GM12878 (cell line): ENCODE measurements around the gene FEZF2. TPM values are rescaled to one million over a fixed set of nuclear protein-coding genes. Genes with fewer than 3 reads are reported as not detected.

ENCODE experiments used
- ATAC-seq: fragments of 200-7000 bp; cut with Tn5 transposase; 3 replicates; pipeline ENCODE4 v1.9.1; 2020; ENCODE audit warnings: mild to moderate bottlenecking, moderate library complexity
- BruUV-seq: library from RNA; stranded (reverse); fragments of 400-500 nt; replicated peaks from 2 replicates; lab custom pipeline; 2021; lab: Mats Ljungman, UMichigan
- CTCF ChIA-PET: fragments of 300-600 bp; sonication (Branson Sonifier 250); formaldehyde crosslinking; extraction: SDS; loops from one replicate; lab custom pipeline; 2021; ENCODE audit warnings: inconsistent platforms; lab: Yijun Ruan, JAX
- POLR2A ChIA-PET: fragments of 350-600 bp; formaldehyde crosslinking; extraction: SDS; loops from one replicate; lab custom pipeline; 2021; ENCODE audit warnings: inconsistent platforms; lab: Charles Lee
- RAD21 ChIA-PET: fragments of 300-600 bp; sonication (Branson Sonifier 250); formaldehyde crosslinking; loops from one replicate; lab custom pipeline; 2023; ENCODE audit warnings: antibody characterized with exemption; ENCODE audit not compliant: unreplicated experiment; lab: Charles Lee
- SMC1A ChIA-PET: fragments of 300-600 bp; sonication (Branson Sonifier 250); formaldehyde crosslinking; loops from one replicate; lab custom pipeline; 2023; ENCODE audit not compliant: unreplicated experiment, uncharacterized antibody; lab: Charles Lee
- DNase-seq: peaks from one replicate; pipeline ENCODE4 v3.0.0-alpha.2; 2011; ENCODE audit warnings: low read depth, low spot score
- FAIRE-seq: peaks from 3 replicates; lab custom pipeline; 2011; peaks lifted over from hg19 to GRCh38; lab: Jason Lieb, UNC
- H2AFZ ChIP-seq: 2 replicates; pipeline ENCODE4 v1.6.0; 2011; ENCODE audit warnings: low read depth, low read length, control low read depth; ENCODE audit not compliant: control insufficient read depth
- H3K27ac ChIP-seq: 2 replicates; pipeline ENCODE4 v1.5.1; 2011; ENCODE audit warnings: control low read depth; ENCODE audit not compliant: control insufficient read depth, insufficient read depth
- H3K27me3 ChIP-seq, 2 experiments: replicated peaks in 1 of 2; 2 replicates each; pipeline versions ENCODE4 v1.6.0 to v1.6.1; 2011; ENCODE audit warnings: low read length in 1 of 2; ENCODE audit not compliant: control insufficient read depth in 2 of 2, insufficient read depth in 2 of 2
- H3K36me3 ChIP-seq, 2 experiments: 2 replicates each; pipeline ENCODE4 v1.5.1; 2011; ENCODE audit warnings: low read length in 1 of 2; ENCODE audit not compliant: control insufficient read depth in 2 of 2, insufficient read depth in 2 of 2
- H3K4me1 ChIP-seq: 2 replicates; pipeline ENCODE4 v1.6.1; 2011; ENCODE audit warnings: mild to moderate bottlenecking, low read length, moderate library complexity, mixed read lengths; ENCODE audit not compliant: control insufficient read depth, insufficient read depth
- H3K4me2 ChIP-seq: 2 replicates; pipeline ENCODE4 v1.6.0; 2011; ENCODE audit warnings: control low read depth; ENCODE audit not compliant: control insufficient read depth, insufficient read depth
- H3K4me3 ChIP-seq: fragments of 200-600 bp; sonication (generic); 2 replicates; pipeline ENCODE4 v1.5.1; 2016
- H3K79me2 ChIP-seq: 2 replicates; pipeline ENCODE4 v1.6.0; 2011; ENCODE audit warnings: low read length; ENCODE audit not compliant: control insufficient read depth, insufficient read depth
- H3K9ac ChIP-seq: 2 replicates; pipeline ENCODE4 v1.8.0; 2011; ENCODE audit warnings: low read length, control low read depth, mixed read lengths; ENCODE audit not compliant: control insufficient read depth, insufficient read depth
- H3K9me3 ChIP-seq: replicated peaks from 3 replicates; pipeline ENCODE4 v1.5.1; 2011; ENCODE audit warnings: mild to moderate bottlenecking, low read length; ENCODE audit not compliant: control insufficient read depth, insufficient read depth
- H4K20me1 ChIP-seq: 2 replicates; pipeline ENCODE4 v1.6.0; 2011; ENCODE audit not compliant: control insufficient read depth, insufficient read depth
- BCL11A ChIP-seq: IDR thresholded peaks from 2 replicates; pipeline ENCODE4 v1.6.1; 2011; ENCODE audit warnings: low read depth, low read length
- CREM ChIP-seq: IDR thresholded peaks from 2 replicates; pipeline ENCODE4 v1.6.1; 2014; ENCODE audit warnings: antibody characterized with exemption, low read depth
- ETV6 ChIP-seq, 2 experiments: fragments of 450-650 bp in 1 of 2; IDR thresholded peaks in 1 of 2; conservative IDR thresholded peaks in 1 of 2; 2 replicates each; pipeline ENCODE4 v1.6.1; 2014; ENCODE audit warnings: antibody characterized with exemption in 1 of 2, borderline replicate concordance in 1 of 2, low read depth in 1 of 2, mild to moderate bottlenecking in 1 of 2, moderate library complexity in 1 of 2
- NBN ChIP-seq: fragments of 450-650 bp; IDR thresholded peaks from 2 replicates; pipeline ENCODE4 v1.6.1; 2016
- NFYB ChIP-seq: IDR thresholded peaks from 2 replicates; pipeline ENCODE4 v1.6.1; 2011; ENCODE audit warnings: low read depth, mild to moderate bottlenecking, low read length, improper control_type of control experiment, moderate library complexity; ENCODE audit not compliant: insufficient read depth
- RAD51 ChIP-seq: fragments of 450-650 bp; IDR thresholded peaks from 2 replicates; pipeline ENCODE4 v1.6.1; 2016; ENCODE audit warnings: moderate library complexity, mild to moderate bottlenecking, inconsistent platforms
- RBBP5 ChIP-seq: fragments of 200-600 bp; sonication (generic); conservative IDR thresholded peaks from 2 replicates; pipeline ENCODE4 v1.6.1; 2016
- SMC3 ChIP-seq: IDR thresholded peaks from 2 replicates; pipeline ENCODE4 v1.6.1; 2011; ENCODE audit warnings: low read length, improper control_type of control experiment, borderline replicate concordance
- SPI1 ChIP-seq: IDR thresholded peaks from 2 replicates; pipeline ENCODE4 v1.6.1; 2011; ENCODE audit warnings: low read depth, mild to moderate bottlenecking, low read length, moderate library complexity, borderline replicate concordance; ENCODE audit not compliant: insufficient read depth
- SUZ12 ChIP-seq: fragments of 200-600 bp; sonication (generic); IDR thresholded peaks from one replicate; pipeline ENCODE4 v1.6.1; 2018; ENCODE audit warnings: antibody characterized with exemption, mild to moderate bottlenecking; ENCODE audit not compliant: unreplicated experiment
- ZNF384 ChIP-seq: IDR thresholded peaks from 2 replicates; pipeline ENCODE4 v1.6.1; 2012; ENCODE audit warnings: low read depth, mild to moderate bottlenecking, low read length, improper control_type of control experiment, borderline replicate concordance
- WGBS: methylation state at CpG from one replicate; pipeline ENCODE4 v1.1.6; 2016; ENCODE audit warnings: low lambda C conversion rate; ENCODE audit not compliant: insufficient replicate concordance, insufficient coverage; ENCODE audit errors: missing lambda C conversion rate; 5-methylcytosine and 5-hydroxymethylcytosine counted together
- in situ Hi-C: fragments of 300-500 bp; cut with MboI; formaldehyde crosslinking; loops from 9 replicates; pipeline ENCODE4 v1.14.3; 2018; ENCODE audit warnings: mixed read lengths
- intact Hi-C: fragments of 100-400 bp; cut with micrococcal nuclease; formaldehyde crosslinking; loops from one replicate; pipeline ENCODE4 v1.14.2; 2022; ENCODE audit not compliant: unreplicated experiment
- polyA plus RNA-seq, 11 experiments: library from polyadenylated mRNA; depleted of rRNA in 4 of 11; unstranded in 6 of 11; stranded (reverse) in 5 of 11; fragments of >200 nt; fragmentation: Nextera tagmentation in 4 of 11; fragmentation: Illumina TruSeq in 1 of 11; extraction: Ambion mirVana in 4 of 11; extraction: Trizol in 1 of 11; gene quantifications; 1 replicate in 1 of 11; 2 replicates in 10 of 11; pipeline versions ENCODE4 v1.2.1 to v1.2.3, GENCODE V29; 2011 to 2016; ENCODE audit warnings: inconsistent platforms in 2 of 11, missing spikeins in 2 of 11, low read depth in 1 of 11
- total RNA-seq, 4 experiments: library from RNA; depleted of rRNA in 3 of 4; stranded (reverse); fragments of >200 nt in 3 of 4; fragmentation: Illumina TruSeq in 1 of 4; extraction: Trizol in 1 of 4; gene quantifications; 2 replicates each; pipeline versions ENCODE4 v1.2.1 to v1.2.3, GENCODE V29; 2013 to 2021
- TF ChIP-seq, protein P1 (sequence below): fragments of 450-650 bp; IDR thresholded peaks from 2 replicates; pipeline ENCODE4 v1.6.1; 2014; ENCODE audit warnings: mild to moderate bottlenecking
- TF ChIP-seq, protein P2 (sequence below): IDR thresholded peaks from 2 replicates; pipeline ENCODE4 v1.6.1; 2012; ENCODE audit warnings: low read length, inconsistent platforms
- TF ChIP-seq, protein P3 (sequence below), 3 experiments: IDR thresholded peaks in 2 of 3; conservative IDR thresholded peaks in 1 of 3; 2 replicates each; pipeline ENCODE4 v1.5.1; 2011; ENCODE audit warnings: low read depth in 3 of 3, low read length in 3 of 3, mild to moderate bottlenecking in 3 of 3, control low read depth in 2 of 3, moderate library complexity in 2 of 3, inconsistent platforms in 1 of 3, mixed read lengths in 1 of 3; ENCODE audit not compliant: control insufficient read depth in 2 of 3, insufficient read depth in 1 of 3; ENCODE audit errors: extremely low read depth in 1 of 3

Gene FEZF2
- total and polyA plus RNA-seq, 10 of the 15 experiments (the other 5 are each of a cell fraction or from before 2014, with no cell fraction given), result not detected

DNA sequence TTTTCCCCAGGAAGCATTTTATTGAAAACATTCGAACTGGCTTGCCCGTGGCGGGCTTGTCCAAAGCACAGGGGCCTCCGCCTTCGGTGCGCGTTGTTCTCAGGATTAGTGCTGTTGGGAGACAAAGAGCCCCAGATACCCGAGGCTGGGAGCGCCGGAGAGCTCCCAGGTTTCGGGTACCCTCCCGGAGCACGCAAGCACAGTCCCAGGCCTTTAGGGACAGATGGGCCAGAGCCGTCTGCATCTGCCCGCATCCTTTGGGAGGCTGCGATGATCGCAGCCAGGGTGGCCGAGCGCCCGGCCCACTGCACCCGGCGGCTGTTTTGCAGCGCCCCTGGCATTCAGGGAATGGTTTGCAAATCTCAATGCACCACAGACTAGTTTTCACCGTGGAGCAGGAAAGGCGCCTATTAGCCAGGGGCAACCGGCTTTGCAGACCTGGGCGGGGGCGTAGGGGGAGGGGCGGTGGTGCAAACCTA lies 5.0 kb upstream of the FEZF2 start:
- intact Hi-C loops, result no loop called here
- H2AFZ ChIP-seq, result no peak overlapping the region
- H3K27ac ChIP-seq, result no peak overlapping the region
- in situ Hi-C loops, result no loop called here
- no TSS peak for BruUV-seq
- no peak overlapping the region for H3K4me3 ChIP-seq
- ChIA-PET CTCF (no interaction called here), RAD21 (no interaction called here), SMC1A (no interaction called here), POLR2A (no interaction called here)
- H3K4me2 ChIP-seq, result no peak overlapping the region
- H3K36me3 ChIP-seq, result no peaks in the 10 kb centered on the region
- DNase-seq (no peak), ATAC-seq (no peak), FAIRE-seq (no peak)
- no peaks in the 10 kb centered on the region for H3K79me2 ChIP-seq
- H4K20me1 ChIP-seq, result no peaks in the 10 kb centered on the region
- H3K9ac ChIP-seq, result no peak overlapping the region
- WGBS, result 29% methylated on average over 23 of the region's 29 CpGs
- TF ChIP-seq, protein P1, sequence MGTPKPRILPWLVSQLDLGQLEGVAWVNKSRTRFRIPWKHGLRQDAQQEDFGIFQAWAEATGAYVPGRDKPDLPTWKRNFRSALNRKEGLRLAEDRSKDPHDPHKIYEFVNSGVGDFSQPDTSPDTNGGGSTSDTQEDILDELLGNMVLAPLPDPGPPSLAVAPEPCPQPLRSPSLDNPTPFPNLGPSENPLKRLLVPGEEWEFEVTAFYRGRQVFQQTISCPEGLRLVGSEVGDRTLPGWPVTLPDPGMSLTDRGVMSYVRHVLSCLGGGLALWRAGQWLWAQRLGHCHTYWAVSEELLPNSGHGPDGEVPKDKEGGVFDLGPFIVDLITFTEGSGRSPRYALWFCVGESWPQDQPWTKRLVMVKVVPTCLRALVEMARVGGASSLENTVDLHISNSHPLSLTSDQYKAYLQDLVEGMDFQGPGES, result no peak
- no peak for TF ChIP-seq SMC3
- TF ChIP-seq NBN, result no peak
- TF ChIP-seq SUZ12, result no peak
- no peak for TF ChIP-seq NFYB
- TF ChIP-seq RBBP5, result no peak
- TF ChIP-seq CREM, result no peak
- no peak for TF ChIP-seq ETV6 (conservative IDR thresholded peaks at IDR 0.05 in 1 of 2, IDR thresholded peaks at IDR 0.05 in 1 of 2; ENCODE audit: borderline replicate concordance in 1 of 2, low read depth in 1 of 2)
- TF ChIP-seq RAD51, result no peak
- no peak for TF ChIP-seq SPI1
- TF ChIP-seq, protein P2, sequence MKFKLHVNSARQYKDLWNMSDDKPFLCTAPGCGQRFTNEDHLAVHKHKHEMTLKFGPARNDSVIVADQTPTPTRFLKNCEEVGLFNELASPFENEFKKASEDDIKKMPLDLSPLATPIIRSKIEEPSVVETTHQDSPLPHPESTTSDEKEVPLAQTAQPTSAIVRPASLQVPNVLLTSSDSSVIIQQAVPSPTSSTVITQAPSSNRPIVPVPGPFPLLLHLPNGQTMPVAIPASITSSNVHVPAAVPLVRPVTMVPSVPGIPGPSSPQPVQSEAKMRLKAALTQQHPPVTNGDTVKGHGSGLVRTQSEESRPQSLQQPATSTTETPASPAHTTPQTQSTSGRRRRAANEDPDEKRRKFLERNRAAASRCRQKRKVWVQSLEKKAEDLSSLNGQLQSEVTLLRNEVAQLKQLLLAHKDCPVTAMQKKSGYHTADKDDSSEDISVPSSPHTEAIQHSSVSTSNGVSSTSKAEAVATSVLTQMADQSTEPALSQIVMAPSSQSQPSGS, result no peak
- TF ChIP-seq BCL11A, result no peak
- TF ChIP-seq, protein P3, sequence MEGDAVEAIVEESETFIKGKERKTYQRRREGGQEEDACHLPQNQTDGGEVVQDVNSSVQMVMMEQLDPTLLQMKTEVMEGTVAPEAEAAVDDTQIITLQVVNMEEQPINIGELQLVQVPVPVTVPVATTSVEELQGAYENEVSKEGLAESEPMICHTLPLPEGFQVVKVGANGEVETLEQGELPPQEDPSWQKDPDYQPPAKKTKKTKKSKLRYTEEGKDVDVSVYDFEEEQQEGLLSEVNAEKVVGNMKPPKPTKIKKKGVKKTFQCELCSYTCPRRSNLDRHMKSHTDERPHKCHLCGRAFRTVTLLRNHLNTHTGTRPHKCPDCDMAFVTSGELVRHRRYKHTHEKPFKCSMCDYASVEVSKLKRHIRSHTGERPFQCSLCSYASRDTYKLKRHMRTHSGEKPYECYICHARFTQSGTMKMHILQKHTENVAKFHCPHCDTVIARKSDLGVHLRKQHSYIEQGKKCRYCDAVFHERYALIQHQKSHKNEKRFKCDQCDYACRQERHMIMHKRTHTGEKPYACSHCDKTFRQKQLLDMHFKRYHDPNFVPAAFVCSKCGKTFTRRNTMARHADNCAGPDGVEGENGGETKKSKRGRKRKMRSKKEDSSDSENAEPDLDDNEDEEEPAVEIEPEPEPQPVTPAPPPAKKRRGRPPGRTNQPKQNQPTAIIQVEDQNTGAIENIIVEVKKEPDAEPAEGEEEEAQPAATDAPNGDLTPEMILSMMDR (IDR thresholded peaks at IDR 0.05 in 2 of 3, conservative IDR thresholded peaks at IDR 0.05 in 1 of 3; ENCODE audit: control insufficient read depth in 2 of 3, extremely low read depth in 1 of 3, insufficient read depth in 1 of 3, low read depth in 3 of 3, low read length in 3 of 3), result no peak
- no peak for TF ChIP-seq ZNF384
- H3K27me3 ChIP-seq, result peaks cover 3 to 15% of the 10 kb centered on the region in 2 experiments; a peak in 3 of 4 replicates
- no peaks in the 10 kb centered on the region for H3K9me3 ChIP-seq
- H3K4me1 ChIP-seq, result no peaks in the 10 kb centered on the region
